ENCODE data around the gene CNDP1.

Gene CNDP1

GRCh38 chr18:74507097-74507881 lies 27.0 kb upstream of the CNDP1 start:
- no peak for DNase-seq

DNA sequence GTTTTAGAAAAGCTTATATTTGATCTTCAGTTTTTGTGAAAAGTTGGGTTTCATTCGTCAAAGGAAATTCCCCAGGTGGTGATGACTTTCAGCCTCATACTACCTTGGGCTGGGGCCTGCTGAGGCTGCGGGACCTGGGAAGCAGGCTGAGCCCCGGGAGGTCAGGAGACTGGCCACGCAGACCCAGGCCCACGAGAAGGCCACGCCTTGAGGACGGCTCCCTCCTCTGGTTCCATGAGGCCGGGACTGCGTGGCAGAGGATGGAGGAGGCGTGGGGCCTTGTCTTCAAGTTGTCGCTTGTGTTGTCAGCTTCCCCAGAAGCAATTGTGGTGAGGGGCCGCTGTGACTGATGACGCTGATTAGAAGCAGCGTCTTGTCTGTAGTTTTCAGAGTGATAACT lies 26.4 kb upstream of the CNDP1 start:
- DNase-seq, result no peak

GRCh38 chr18:74508366-74508765 lies 25.9 kb upstream of the CNDP1 start:
- DNase-seq, result no peak

DNA sequence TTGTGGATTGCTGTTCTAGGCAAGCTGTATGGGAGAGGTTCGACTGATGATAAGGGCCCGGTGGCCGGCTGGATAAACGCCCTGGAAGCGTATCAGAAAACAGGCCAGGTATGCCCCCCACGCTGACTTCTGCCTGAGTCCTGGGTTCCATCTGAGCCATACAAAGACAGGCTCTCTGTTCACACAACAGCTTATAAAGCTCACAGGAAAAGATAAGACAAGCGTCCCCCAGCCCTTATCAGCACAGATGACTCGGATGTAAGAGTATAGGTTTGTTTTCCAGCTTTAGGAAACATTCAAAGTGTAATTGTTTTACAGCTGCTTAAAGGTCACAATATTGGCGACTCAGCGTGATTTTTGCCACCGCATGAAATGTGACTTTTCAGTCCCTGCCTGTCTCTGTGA lies 25.5 kb upstream of the CNDP1 start:
- no peak for DNase-seq

GRCh38 chr18:74509856-74510769 lies 24.2 kb upstream of the CNDP1 start:
- no peak for DNase-seq

- DNase-seq, result no peak
These were observed 23.6 kb upstream of the CNDP1 start for GRCh38 chr18:74510770-74511095.

DNA sequence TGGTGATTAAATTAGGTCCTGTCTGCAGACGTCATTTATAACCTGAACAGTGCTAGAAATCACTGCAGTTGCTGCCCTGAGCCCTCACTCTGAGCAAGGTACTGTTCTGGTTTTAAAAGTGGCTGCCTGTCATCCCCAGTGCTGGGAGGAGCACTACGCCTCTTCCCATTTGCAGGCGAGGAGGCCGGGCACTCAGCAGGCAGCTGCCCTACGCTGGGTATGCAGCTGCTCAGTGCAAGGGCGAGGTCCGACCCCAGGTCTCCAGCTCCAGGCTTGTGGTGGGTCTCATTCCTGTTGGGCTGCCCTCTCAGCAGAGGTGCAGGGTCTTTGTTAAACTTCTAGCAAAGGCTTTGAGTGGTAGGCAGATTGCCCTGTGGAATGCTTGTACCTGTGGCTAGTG lies 22.5 kb upstream of the CNDP1 start:
- DNase-seq, result peak in 4 of 14 donors; percentile 13 to 60 (median 55)

DNA sequence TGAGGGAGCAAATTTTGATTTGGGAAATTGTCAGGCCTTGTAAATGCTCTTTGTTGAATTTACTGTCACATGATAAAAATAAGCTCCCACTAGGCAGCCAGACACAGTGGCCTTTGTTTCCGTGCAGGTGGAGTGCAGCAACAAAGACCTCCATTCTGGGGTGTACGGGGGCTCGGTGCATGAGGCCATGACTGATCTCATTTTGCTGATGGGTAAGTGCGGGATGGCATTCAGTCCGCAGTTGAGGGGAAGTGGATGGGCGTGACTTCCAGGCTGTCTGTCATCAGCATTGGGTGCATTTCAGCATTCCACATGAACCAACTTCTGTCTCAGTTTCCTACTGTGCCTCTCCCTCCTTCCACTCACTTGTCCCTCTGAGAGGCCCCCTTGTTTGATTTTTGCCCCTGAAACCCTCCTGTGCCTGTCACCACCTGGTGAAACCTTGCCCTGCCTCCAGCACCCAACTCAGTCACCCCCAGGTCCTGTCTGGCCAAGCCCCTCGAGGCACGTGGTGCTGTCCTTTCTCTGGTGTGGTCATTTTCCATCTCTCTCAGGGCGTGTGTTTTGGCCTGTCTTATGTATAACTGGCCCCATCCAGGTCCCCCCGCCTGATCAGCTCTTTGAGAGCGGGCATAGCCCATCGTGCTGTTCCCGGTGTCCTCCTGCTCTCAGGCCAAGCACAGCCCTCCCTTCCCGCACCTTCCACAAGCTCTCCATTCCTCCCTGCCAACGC lies 21.8 kb upstream of the CNDP1 start:
- DNase-seq, result peak in 12 of 14 donors; percentile 14 to 88 (median 71)

GRCh38 chr18:74513149-74513882 lies 21.0 kb upstream of the CNDP1 start:
- DNase-seq, result no peak

DNA sequence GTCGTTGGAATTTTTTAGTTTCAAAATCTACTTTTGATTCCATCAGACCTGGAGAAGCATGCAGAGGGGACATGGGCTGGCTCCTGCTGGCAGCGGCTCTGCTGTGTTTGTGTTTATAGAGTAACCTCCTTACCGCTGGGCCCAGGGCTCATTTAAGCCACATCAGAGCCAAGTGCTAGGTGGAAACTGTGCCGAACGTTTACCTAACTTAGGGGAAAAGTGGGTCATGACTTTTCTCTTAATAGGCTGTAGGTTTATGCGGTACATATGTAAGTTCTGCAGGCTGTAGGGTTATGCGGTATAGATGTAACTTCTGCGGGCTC lies 20.5 kb upstream of the CNDP1 start:
- no peak for DNase-seq

DNA sequence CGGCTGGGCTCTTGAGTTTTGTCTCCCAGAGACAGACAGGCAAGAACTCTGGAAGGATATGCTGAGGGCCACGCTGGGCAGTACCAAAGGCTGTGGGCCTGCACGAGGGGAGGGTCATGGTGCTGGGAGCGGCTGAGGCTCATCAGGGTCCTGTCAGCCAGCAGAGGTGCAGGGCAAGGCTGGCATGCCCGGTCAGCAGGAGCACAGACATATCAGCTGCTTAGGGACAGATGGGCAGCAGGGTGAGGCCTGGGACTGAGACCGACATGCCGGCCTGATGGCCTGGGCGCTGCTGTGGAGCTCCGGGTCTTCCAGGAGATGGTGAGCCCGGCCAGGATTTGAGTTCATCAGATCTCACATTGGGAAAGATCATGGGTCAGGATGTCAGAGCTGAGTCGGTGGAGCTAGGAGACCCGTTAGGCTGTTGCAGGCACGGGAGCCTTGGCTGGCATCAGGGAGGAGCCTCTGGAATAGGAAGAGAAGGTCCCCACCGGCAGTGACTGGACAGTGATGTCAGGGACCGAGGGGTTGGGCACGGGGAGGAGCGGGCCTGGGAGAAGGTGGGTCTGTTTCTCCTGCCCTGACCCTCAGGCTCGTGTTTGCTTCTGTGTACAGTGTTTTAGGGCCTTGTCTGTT lies 19.3 kb upstream of the CNDP1 start:
- DNase-seq, result no peak

GRCh38 chr18:74515620-74516231 lies 18.6 kb upstream of the CNDP1 start:
- DNase-seq, result no peak

DNA sequence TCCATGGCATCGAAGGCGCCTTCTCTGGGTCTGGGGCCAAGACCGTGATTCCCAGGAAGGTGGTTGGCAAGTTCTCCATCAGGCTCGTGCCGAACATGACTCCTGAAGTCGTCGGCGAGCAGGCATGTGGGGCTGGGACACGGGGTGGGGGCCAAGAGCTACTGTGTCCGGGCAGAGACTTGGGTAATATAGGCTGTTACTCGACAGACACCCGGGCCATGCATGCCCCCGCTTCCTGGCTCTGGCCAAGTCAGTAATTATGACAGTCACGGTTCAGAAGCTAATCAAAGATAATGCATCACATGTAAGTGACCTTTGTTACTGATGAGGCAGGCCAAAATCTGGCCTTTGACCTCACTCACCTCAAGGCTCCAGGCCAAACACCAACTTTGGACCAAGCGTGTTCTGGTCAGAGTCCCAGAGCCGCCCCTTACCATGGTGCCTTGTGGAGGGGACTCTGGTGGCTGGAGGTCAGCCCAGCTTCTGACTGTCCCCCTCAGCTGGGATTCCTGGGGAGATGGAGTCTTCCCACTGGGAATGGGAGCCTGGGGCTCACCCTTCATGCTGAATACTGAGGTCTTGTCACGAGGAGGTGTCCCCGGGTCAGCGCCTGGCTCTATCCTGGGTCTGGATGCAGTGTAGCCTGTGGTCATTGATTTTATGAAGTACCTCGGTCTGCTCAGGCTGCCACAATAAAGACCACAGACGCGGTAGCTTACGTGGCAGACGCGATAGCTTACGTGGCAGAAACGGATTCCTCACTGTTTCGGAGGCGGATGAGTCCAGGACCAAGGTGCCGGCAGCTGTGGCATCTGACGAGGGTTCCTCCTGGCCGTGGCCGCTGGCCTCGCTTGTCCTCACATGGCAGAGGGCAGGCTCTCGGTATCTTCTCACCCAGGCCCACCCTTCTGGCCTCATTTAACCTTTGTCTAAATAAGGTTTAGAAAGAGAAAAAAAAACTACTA lies 17.7 kb upstream of the CNDP1 start:
- DNase-seq, result no peak

- no peak for DNase-seq
These were observed 17.1 kb upstream of the CNDP1 start for GRCh38 chr18:74517236-74517630.

GRCh38 chr18:74518456-74519295 lies 15.6 kb upstream of the CNDP1 start:
- no peak for DNase-seq

GRCh38 chr18:74519320-74520095 lies 14.8 kb upstream of the CNDP1 start:
- no peak for DNase-seq

- no peak for DNase-seq
These were observed 14.0 kb upstream of the CNDP1 start for GRCh38 chr18:74520096-74520833.

Data from C1 segment of cervical spinal cord (tissue), 14 donors.